HFFc6 (cell line): ENCODE data around the gene TGFB3. TPM values are rescaled to one million over a fixed set of nuclear protein-coding genes. Genes with fewer than 3 reads are reported as not detected.
A peak's percentile ranks its signal among the peaks of the same experiment; 100 is the strongest.

Experiments
- DNase-seq: peaks from one replicate; pipeline ENCODE4 v3.0.0-alpha.2; 2018
- H3K27ac Mint-ChIP-seq: 2 replicates; pipeline ENCODE4 v1.8.0; 2020; ENCODE audit warnings: mild to moderate bottlenecking, mixed read lengths
- H3K27me3 Mint-ChIP-seq: 2 replicates; pipeline ENCODE4 v1.8.0; 2021; ENCODE audit warnings: mild to moderate bottlenecking, moderate library complexity, mixed read lengths; ENCODE audit not compliant: insufficient read depth
- H3K36me3 Mint-ChIP-seq: 2 replicates; pipeline ENCODE4 v1.8.0; 2021; ENCODE audit warnings: low read depth, mixed read lengths
- H3K4me1 Mint-ChIP-seq: 2 replicates; pipeline ENCODE4 v1.8.0; 2020; ENCODE audit warnings: low read depth, mixed read lengths
- H3K4me3 Mint-ChIP-seq: 2 replicates; pipeline ENCODE4 v1.8.0; 2020; ENCODE audit warnings: mild to moderate bottlenecking, moderate library complexity, mixed read lengths
- H3K9me3 Mint-ChIP-seq: 2 replicates; pipeline ENCODE4 v1.8.0; 2020; ENCODE audit warnings: mild to moderate bottlenecking, mixed read lengths
- total RNA-seq, 6 experiments: library from RNA; stranded (reverse); fragmentation: NEBNext Ultra II Directional; extraction: Animal tissue kit (Norgen Biotek cat#: 25700); gene quantifications; 2 replicates in 1 of 6; 3 replicates in 5 of 6; pipeline ENCODE4 v1.2.3, GENCODE V29; 2021
- TF ChIP-seq, protein P1 (sequence below): fragments of 200-600 bp; sonication (generic); IDR thresholded peaks from 2 replicates; pipeline ENCODE4 v1.5.0; 2021; ENCODE audit warnings: antibody characterized with exemption, mild to moderate bottlenecking

The TGFB3 gene
- total RNA-seq, 6 experiments from 2014 or later: 4.4 to 9.3 (median 5.0) TPM

DNA sequence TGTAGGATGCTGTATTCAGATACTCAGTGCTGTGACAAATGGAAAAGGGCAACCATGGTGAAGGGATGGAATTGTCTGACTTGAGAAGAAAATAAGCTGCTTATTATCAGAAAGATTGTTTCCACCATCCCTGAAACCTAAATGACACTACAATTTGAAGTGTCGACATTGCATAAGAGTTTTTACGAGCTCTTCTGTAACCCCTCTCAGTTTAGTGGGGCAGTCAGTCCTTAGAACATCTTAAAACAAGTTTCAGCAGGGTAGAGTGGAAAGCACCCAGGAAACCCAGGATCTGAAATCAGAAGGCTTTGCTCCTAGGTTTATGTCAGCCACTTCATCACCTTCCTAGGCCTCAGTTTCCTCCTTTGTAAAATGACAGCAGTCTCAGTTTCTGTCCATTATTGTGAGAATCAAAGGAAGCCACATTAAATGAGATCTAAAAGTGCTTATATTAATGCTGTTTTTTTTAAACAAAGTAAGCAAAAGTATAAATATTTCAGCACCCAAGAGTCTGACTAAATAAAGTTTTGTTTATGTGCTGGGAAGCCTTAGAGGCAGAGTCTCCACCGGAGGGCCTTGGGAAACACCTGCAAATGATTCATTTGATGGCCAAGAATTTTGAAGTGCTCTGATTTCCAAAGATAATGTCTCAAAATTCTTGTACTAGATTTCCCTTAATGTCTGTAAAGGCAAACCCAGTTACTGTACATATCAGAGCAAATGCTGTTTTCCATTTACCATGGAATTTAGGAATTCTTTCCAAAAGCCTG is 5.6 kb upstream of the TGFB3 start:
- Mint-ChIP-seq H3K27me3 (peaks cover 1% of the 10 kb centered on the region; the same call in 1 of the 2 replicates), H3K36me3 (peaks cover 11% of the 10 kb centered on the region), H3K9me3 (no peaks in the 10 kb centered on the region), H3K4me3 (no peak overlapping the region; the same call in 1 of the 2 replicates), H3K27ac (no peak overlapping the region), H3K4me1 (peaks cover 34% of the 10 kb centered on the region)
- no peak for DNase-seq
- TF ChIP-seq, protein P1, sequence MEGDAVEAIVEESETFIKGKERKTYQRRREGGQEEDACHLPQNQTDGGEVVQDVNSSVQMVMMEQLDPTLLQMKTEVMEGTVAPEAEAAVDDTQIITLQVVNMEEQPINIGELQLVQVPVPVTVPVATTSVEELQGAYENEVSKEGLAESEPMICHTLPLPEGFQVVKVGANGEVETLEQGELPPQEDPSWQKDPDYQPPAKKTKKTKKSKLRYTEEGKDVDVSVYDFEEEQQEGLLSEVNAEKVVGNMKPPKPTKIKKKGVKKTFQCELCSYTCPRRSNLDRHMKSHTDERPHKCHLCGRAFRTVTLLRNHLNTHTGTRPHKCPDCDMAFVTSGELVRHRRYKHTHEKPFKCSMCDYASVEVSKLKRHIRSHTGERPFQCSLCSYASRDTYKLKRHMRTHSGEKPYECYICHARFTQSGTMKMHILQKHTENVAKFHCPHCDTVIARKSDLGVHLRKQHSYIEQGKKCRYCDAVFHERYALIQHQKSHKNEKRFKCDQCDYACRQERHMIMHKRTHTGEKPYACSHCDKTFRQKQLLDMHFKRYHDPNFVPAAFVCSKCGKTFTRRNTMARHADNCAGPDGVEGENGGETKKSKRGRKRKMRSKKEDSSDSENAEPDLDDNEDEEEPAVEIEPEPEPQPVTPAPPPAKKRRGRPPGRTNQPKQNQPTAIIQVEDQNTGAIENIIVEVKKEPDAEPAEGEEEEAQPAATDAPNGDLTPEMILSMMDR: no peak

DNA sequence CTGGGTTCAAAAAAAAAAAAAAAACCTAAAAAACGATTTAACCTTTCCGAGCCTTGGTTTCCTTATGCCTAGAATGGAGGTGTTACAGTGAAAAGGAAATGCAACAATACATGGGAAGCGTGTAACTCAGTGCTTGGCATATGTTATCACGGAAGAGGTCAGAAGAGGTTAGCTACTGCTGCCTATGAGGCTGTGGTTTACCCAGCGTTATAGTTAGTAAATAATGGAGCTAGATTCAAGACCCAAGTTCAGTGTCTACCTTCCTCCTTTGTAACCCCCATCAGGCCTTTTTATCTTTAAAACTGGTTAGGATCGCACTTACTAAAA is 4.6 kb upstream of the TGFB3 start:
- TF ChIP-seq, protein P1: no peak
- H3K9me3 Mint-ChIP-seq: no peaks in the 10 kb centered on the region
- H3K36me3 Mint-ChIP-seq: peaks cover 6% of the 10 kb centered on the region; the same call in 1 of the 2 replicates
- peak overlapping the region; percentile 86 for H3K27ac Mint-ChIP-seq
- no peaks in the 10 kb centered on the region for H3K27me3 Mint-ChIP-seq
- H3K4me1 Mint-ChIP-seq: peaks cover 33% of the 10 kb centered on the region
- peak overlapping the region; percentile 98 for H3K4me3 Mint-ChIP-seq
- DNase-seq: no peak

DNA sequence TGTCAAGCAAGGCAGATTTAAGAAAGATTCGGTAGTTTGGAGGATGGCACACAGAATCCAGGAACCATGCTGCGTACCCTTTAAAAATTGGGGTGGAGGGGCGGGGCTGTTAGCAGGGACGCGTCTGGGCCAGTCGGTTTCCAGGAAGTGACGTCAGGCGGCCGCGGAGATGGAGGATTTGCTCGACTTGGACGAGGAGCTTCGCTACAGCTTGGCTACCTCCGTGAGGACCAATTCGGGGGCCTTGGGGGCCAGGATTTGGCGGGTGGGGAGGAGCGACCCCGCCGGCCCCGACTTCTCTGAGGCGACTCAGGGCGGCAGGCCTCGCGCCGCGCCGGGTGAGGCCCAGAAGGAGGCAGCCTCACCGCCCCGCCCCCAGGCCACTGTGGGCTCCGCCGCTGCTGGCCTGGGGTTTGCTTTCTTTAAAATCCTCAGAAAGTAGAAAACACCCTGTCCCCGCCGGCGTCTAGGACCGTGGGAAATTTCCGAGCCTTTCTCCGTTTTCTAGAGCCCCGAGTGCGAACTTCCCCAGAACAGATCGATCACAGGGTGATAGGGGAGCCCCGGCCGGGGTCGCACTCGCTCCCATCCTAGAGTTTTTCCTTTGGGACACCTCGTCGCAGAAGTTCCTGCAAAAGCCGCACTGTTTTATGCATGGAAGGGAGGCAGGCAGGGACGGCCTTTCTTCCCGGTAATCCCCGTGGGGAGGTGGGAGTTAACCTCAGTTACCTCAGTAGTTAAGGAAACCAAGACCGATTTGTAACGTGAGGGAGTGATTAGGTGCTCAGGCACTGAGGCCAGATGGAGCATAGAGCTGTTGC is 4.0 kb upstream of the TGFB3 start, which contains the start of gene IFT43:
TSS of gene IFT43 (plus strand) at position 146 of the 821 bp plus-strand sequence. CDS start at position 170, 24 bp downstream.
- Mint-ChIP-seq H3K27ac (peak within 1 kb of the TSS; percentile 86), H3K4me1 (peaks cover 37% of the 10 kb centered on the region), H3K4me3 (peak within 1 kb of the TSS; percentile 98), H3K27me3 (no peaks in the 10 kb centered on the region), H3K9me3 (no peaks in the 10 kb centered on the region), H3K36me3 (peaks cover 6% of the 10 kb centered on the region; the same call in 1 of the 2 replicates)
- DNase-seq: peak; percentile 66
- TF ChIP-seq, protein P1: no peak

DNA sequence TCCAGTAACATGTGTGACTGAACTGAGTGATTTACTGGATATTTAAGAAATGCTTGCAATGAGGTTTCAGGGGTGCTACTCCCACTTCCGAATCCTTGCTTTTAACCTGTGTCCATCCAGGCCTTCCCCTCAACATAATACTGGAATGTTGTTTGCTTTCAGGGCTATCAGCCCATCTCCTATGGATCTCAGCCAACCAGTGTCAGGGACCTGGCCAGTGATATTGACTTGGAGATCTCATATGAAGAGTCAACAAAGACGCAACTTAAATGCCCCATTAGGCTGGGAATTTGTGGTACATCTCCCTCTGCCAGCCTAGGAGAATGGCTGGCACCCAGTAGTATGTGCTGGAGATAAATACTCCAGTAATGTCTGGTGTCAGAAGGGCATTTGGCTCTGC is 2.9 kb upstream of the TGFB3 start:
- no peaks in the 10 kb centered on the region for H3K27me3 Mint-ChIP-seq
- no peak for DNase-seq
- no peak overlapping the region for H3K27ac Mint-ChIP-seq
- H3K9me3 Mint-ChIP-seq: no peaks in the 10 kb centered on the region
- peaks cover 48% of the 10 kb centered on the region for H3K4me1 Mint-ChIP-seq
- no peak overlapping the region for H3K4me3 Mint-ChIP-seq
- TF ChIP-seq, protein P1: no peak
- no peaks in the 10 kb centered on the region for H3K36me3 Mint-ChIP-seq

DNA sequence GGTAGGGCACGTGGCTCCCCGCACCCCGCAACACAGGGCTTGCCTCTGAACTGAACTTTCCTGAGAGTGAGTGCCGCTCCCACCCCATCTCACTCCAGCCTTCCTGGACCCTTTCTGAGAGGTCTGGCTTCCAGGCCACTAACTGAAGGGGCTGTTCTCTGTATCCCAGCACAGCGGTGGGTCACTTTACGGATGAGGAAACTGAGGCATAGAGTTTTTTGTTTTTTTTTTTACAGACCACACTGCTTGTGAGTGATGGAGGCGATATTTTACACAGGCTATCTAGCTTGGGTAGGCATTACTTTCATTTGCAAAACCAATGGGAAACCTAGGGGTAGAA is 1.2 kb upstream of the TGFB3 start:
- Mint-ChIP-seq H3K27me3 (no peaks in the 10 kb centered on the region), H3K4me3 (peak overlapping the region; percentile 87), H3K27ac (peak overlapping the region; percentile 62), H3K36me3 (no peaks in the 10 kb centered on the region), H3K9me3 (no peaks in the 10 kb centered on the region), H3K4me1 (peaks cover 65% of the 10 kb centered on the region)
- TF ChIP-seq, protein P1: no peak
- DNase-seq: no peak
